ENCODE measurements around the gene SHTN1.

DNA sequence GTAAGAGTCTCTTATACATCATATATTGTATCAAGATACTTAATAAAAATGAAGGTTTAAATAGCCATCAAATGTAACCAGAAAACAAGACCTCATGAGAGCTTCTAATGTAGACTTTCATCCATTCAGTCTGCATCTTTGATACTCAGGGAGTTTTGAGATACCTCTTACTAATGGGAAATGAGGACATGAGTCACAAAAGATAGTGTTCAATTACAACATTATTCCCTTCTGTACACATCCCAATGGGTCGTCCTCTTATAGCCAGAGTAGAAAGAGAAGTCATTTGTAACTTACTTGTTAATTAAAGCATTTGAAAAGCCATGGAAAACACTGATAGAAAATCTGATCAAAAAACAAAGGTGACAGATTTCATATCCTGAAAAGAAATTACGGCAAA lies 19.4 kb downstream of the SHTN1 start:
- TF ChIP-seq, protein P1, sequence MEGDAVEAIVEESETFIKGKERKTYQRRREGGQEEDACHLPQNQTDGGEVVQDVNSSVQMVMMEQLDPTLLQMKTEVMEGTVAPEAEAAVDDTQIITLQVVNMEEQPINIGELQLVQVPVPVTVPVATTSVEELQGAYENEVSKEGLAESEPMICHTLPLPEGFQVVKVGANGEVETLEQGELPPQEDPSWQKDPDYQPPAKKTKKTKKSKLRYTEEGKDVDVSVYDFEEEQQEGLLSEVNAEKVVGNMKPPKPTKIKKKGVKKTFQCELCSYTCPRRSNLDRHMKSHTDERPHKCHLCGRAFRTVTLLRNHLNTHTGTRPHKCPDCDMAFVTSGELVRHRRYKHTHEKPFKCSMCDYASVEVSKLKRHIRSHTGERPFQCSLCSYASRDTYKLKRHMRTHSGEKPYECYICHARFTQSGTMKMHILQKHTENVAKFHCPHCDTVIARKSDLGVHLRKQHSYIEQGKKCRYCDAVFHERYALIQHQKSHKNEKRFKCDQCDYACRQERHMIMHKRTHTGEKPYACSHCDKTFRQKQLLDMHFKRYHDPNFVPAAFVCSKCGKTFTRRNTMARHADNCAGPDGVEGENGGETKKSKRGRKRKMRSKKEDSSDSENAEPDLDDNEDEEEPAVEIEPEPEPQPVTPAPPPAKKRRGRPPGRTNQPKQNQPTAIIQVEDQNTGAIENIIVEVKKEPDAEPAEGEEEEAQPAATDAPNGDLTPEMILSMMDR (IDR thresholded peaks at IDR 0.05), result no peak
- TF ChIP-seq TCF7L2 (IDR thresholded peaks at IDR 0.05; ENCODE audit: low read depth, low read length) (no peak), POLR2AphosphoS5 (IDR thresholded peaks at IDR 0.05; ENCODE audit: low read depth, low read length) (no peak), SIN3A (IDR thresholded peaks at IDR 0.05; ENCODE audit: borderline replicate concordance, insufficient read depth, low read depth, low read length) (no peak)
